Endothelial cell of umbilical vein (primary cell): Measurements from ENCODE around the gene BORA. TPM values are rescaled to one million over a fixed set of nuclear protein-coding genes. Genes with fewer than 3 reads are reported as not detected.

Source experiments
- BruUV-seq: library from RNA; stranded (reverse); fragments of 400-500 nt; replicated peaks from 2 replicates; lab custom pipeline; 2021; lab: Mats Ljungman, UMichigan
- CTCF ChIA-PET: fragments of 300-600, 350-600 bp; sonication (Branson Sonifier 250); formaldehyde crosslinking; loops from one replicate; lab custom pipeline; 2021; ENCODE audit warnings: antibody characterized with exemption, inconsistent platforms; lab: Charles Lee
- POLR2A ChIA-PET: fragments of 300-600, 350-600 bp; sonication (Branson Sonifier 250); formaldehyde crosslinking; loops from one replicate; lab custom pipeline; 2021; ENCODE audit warnings: antibody characterized with exemption, inconsistent platforms; lab: Charles Lee
- DNase-seq: peaks from one replicate; pipeline ENCODE4 v3.0.0-alpha.2; 2011; ENCODE audit warnings: low read depth, low spot score
- FAIRE-seq: peaks from 2 replicates; lab custom pipeline; 2011; peaks lifted over from hg19 to GRCh38; lab: Jason Lieb, UNC
- H2AFZ ChIP-seq: 2 replicates; pipeline ENCODE4 v1.6.0; 2012; ENCODE audit warnings: low read depth, low read length, control low read depth, inconsistent platforms
- H3K27ac ChIP-seq: 2 replicates; pipeline ENCODE4 v1.5.1; 2011; ENCODE audit warnings: low read depth, mild to moderate bottlenecking, control low read depth, low read length, moderate library complexity; ENCODE audit not compliant: insufficient read depth
- H3K27me3 ChIP-seq, 2 experiments: 2 replicates each; pipeline versions ENCODE4 v1.6.0 to v1.6.1; 2011; ENCODE audit warnings: low read length in 2 of 2, mixed read lengths in 1 of 2; ENCODE audit not compliant: control insufficient read depth in 2 of 2, insufficient read depth in 2 of 2
- H3K36me3 ChIP-seq, 2 experiments: 2 replicates in 1 of 2; 3 replicates in 1 of 2; pipeline ENCODE4 v1.5.1; 2011; ENCODE audit warnings: low read length in 2 of 2, mild to moderate bottlenecking in 1 of 2, moderate library complexity in 1 of 2; ENCODE audit not compliant: control insufficient read depth in 2 of 2, insufficient read depth in 2 of 2; ENCODE audit errors: extremely low read depth in 1 of 2
- H3K4me1 ChIP-seq: 3 replicates; pipeline ENCODE4 v1.5.1; 2011; ENCODE audit warnings: mild to moderate bottlenecking, low read length; ENCODE audit not compliant: control insufficient read depth, insufficient read depth; ENCODE audit errors: extremely low read depth
- H3K4me2 ChIP-seq: 2 replicates; pipeline ENCODE4 v1.6.1; 2011; ENCODE audit warnings: low read length, control low read depth, mixed read lengths; ENCODE audit not compliant: insufficient read depth
- H3K4me3 ChIP-seq, 3 experiments: fragments of 200-600 bp in 1 of 3; sonication (generic), shearing (Covaris generic) in 1 of 3; replicated peaks in 1 of 3; 2 replicates each; pipeline ENCODE4 v1.5.1; 2011 to 2016; ENCODE audit warnings: control low read depth in 3 of 3, low read length in 3 of 3, mild to moderate bottlenecking in 2 of 3, inconsistent platforms in 1 of 3, low read depth in 1 of 3, moderate library complexity in 1 of 3; ENCODE audit not compliant: insufficient read depth in 1 of 3
- H3K79me2 ChIP-seq: 2 replicates; pipeline ENCODE4 v1.6.0; 2012; ENCODE audit warnings: low read length, inconsistent platforms; ENCODE audit not compliant: control insufficient read depth, insufficient read depth
- H3K9ac ChIP-seq: replicated peaks from 2 replicates; pipeline ENCODE3; 2011; ENCODE audit warnings: low read length, control low read depth; ENCODE audit not compliant: insufficient read depth; ENCODE audit errors: extremely low read depth
- H3K9me1 ChIP-seq: replicated peaks from 3 replicates; pipeline ENCODE4 v1.6.0; 2011; ENCODE audit warnings: mild to moderate bottlenecking, low read length; ENCODE audit not compliant: control insufficient read depth, insufficient read depth; ENCODE audit errors: extremely low read depth
- H3K9me3 ChIP-seq: replicated peaks from 2 replicates; pipeline ENCODE4 v1.5.1; 2012; ENCODE audit warnings: low read length, inconsistent platforms; ENCODE audit not compliant: control insufficient read depth, insufficient read depth
- H4K20me1 ChIP-seq: replicated peaks from 2 replicates; pipeline ENCODE3; 2011; ENCODE audit warnings: mild to moderate bottlenecking, low read length; ENCODE audit not compliant: control insufficient read depth, insufficient read depth; ENCODE audit errors: extremely low read depth
- EZH2 ChIP-seq: IDR thresholded peaks from 2 replicates; pipeline ENCODE4 v1.6.1; 2012; ENCODE audit warnings: borderline replicate concordance, low read depth, mild to moderate bottlenecking, moderate library complexity, low read length, inconsistent platforms; ENCODE audit not compliant: severe bottlenecking
- FOS ChIP-seq: IDR thresholded peaks from 2 replicates; pipeline ENCODE4 v1.6.1; 2011; ENCODE audit warnings: mild to moderate bottlenecking, low read length, moderate library complexity, borderline replicate concordance; ENCODE audit not compliant: insufficient read depth
- GATA2 ChIP-seq: IDR thresholded peaks from 2 replicates; pipeline ENCODE4 v1.7.0; 2011; ENCODE audit warnings: low read depth, mild to moderate bottlenecking, moderate library complexity, mixed read lengths, low read length; ENCODE audit not compliant: insufficient read length, insufficient read depth
- JUN ChIP-seq: IDR thresholded peaks from 2 replicates; pipeline ENCODE4 v1.6.1; 2011; ENCODE audit warnings: borderline replicate concordance, low read depth; ENCODE audit not compliant: insufficient read length, insufficient read depth
- MYC ChIP-seq: IDR thresholded peaks from one replicate; pipeline ENCODE4 v1.6.1; 2011; ENCODE audit warnings: mild to moderate bottlenecking, low read depth, low read length
- POLR2A ChIP-seq: IDR thresholded peaks from 2 replicates; pipeline ENCODE4 v1.6.1; 2012; ENCODE audit warnings: low read depth, mild to moderate bottlenecking, control low read depth, low read length
- POLR2AphosphoS5 ChIP-seq: IDR thresholded peaks from 2 replicates; pipeline ENCODE4 v1.6.1; 2012; ENCODE audit warnings: low read depth, mild to moderate bottlenecking, control low read depth, low read length, moderate library complexity; ENCODE audit not compliant: insufficient read depth
- dilution Hi-C: fragments of 300-500 bp; cut with MboI; formaldehyde crosslinking; loops from one replicate; pipeline ENCODE4 v1.15.0; 2019; ENCODE audit warnings: low sequenced_read_pairs; ENCODE audit not compliant: extremely low pct_ligation_motif_present
- intact Hi-C: fragments of 100-400 bp; cut with micrococcal nuclease; formaldehyde crosslinking; loops from one replicate; pipeline ENCODE4 v1.10.0; 2022
- polyA plus RNA-seq, 4 experiments: library from polyadenylated mRNA; depleted of rRNA in 3 of 4; stranded (reverse) in 3 of 4; unstranded in 1 of 4; fragments of >200 nt; gene quantifications; 2 replicates each; pipeline versions ENCODE4 v1.2.1 to v1.2.3, GENCODE V29; 2011 to 2012; ENCODE audit warnings: missing spikeins in 1 of 4
- total RNA-seq: library from RNA; stranded (reverse); gene quantifications from 2 replicates; pipeline ENCODE4 v1.2.3, GENCODE V29; 2021
- TF ChIP-seq, protein P1 (sequence below): IDR thresholded peaks from 2 replicates; pipeline ENCODE4 v1.6.1; 2011; ENCODE audit not compliant: insufficient read depth, insufficient read length
- TF ChIP-seq, protein P2 (sequence below), 2 donors: IDR thresholded peaks; 1 replicate in 1 of 2; 2 replicates in 1 of 2; pipeline ENCODE4 v1.5.1; 2011; ENCODE audit warnings: low read length in 2 of 2, mild to moderate bottlenecking in 2 of 2, moderate library complexity in 2 of 2, control low read depth in 1 of 2, inconsistent platforms in 1 of 2, low read depth in 1 of 2; ENCODE audit not compliant: insufficient read depth in 1 of 2; ENCODE audit errors: extremely low read depth in 1 of 2

The BORA gene
- total and polyA plus RNA-seq, 2 donors (not counting 3 experiments of a cell fraction or from before 2014, with no cell fraction given) = 3.2 to 11.2 TPM

GRCh38 chr13:72678312-72678711, 49.4 kb upstream of the BORA start:
- H3K9me3 ChIP-seq = no peaks in the 10 kb centered on the region
- no peaks in the 10 kb centered on the region for H3K36me3 ChIP-seq
- H3K9me1 ChIP-seq = no peaks in the 10 kb centered on the region
- intact Hi-C loops (no loop called here), dilution Hi-C loops (no loop called here)
- H2AFZ ChIP-seq = no peak overlapping the region
- no peak overlapping the region for H3K4me2 ChIP-seq
- BruUV-seq = no TSS peak
- no peaks in the 10 kb centered on the region for H3K79me2 ChIP-seq
- no peaks in the 10 kb centered on the region for H3K4me1 ChIP-seq
- peaks cover 0 to 8% of the 10 kb centered on the region in 2 experiments for H3K27me3 ChIP-seq
- POLR2A ChIA-PET = interaction anchor here (0.6 kb wide), 1 partner anchor 1265 kb away, joined by 3 read pairs; no protein-coding TSS in a partner anchor
- H3K4me3 ChIP-seq = no peak overlapping the region
- CTCF ChIA-PET = interaction anchor here (1.4 kb wide), 1 partner anchor 27 kb away, joined by 3 read pairs; no protein-coding TSS in a partner anchor
- FAIRE-seq (peak; percentile 72), DNase-seq (peak; percentile 42)
- no peaks in the 10 kb centered on the region for H4K20me1 ChIP-seq
- no peak overlapping the region for H3K9ac ChIP-seq
- no peak overlapping the region for H3K27ac ChIP-seq
- TF ChIP-seq JUN (no peak), MYC (no peak), GATA2 (no peak), EZH2 (no peak), POLR2A (no peak), FOS (no peak), POLR2AphosphoS5 (no peak)
- TF ChIP-seq, protein P1, sequence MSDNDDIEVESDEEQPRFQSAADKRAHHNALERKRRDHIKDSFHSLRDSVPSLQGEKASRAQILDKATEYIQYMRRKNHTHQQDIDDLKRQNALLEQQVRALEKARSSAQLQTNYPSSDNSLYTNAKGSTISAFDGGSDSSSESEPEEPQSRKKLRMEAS = no peak
- TF ChIP-seq, protein P2, sequence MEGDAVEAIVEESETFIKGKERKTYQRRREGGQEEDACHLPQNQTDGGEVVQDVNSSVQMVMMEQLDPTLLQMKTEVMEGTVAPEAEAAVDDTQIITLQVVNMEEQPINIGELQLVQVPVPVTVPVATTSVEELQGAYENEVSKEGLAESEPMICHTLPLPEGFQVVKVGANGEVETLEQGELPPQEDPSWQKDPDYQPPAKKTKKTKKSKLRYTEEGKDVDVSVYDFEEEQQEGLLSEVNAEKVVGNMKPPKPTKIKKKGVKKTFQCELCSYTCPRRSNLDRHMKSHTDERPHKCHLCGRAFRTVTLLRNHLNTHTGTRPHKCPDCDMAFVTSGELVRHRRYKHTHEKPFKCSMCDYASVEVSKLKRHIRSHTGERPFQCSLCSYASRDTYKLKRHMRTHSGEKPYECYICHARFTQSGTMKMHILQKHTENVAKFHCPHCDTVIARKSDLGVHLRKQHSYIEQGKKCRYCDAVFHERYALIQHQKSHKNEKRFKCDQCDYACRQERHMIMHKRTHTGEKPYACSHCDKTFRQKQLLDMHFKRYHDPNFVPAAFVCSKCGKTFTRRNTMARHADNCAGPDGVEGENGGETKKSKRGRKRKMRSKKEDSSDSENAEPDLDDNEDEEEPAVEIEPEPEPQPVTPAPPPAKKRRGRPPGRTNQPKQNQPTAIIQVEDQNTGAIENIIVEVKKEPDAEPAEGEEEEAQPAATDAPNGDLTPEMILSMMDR (IDR thresholded peaks at IDR 0.05; ENCODE audit: extremely low read depth in 1 of 2, insufficient read depth in 1 of 2, low read depth in 1 of 2, low read length in 2 of 2) = no peak
